ENCODE results near the gene CCDC142.

GRCh38 chr2:74439803-74440377, 42.9 kb downstream of the CCDC142 start:
- no peak for TF ChIP-seq CTCF (IDR thresholded peaks at IDR 0.05)
- TF ChIP-seq POLR2A (IDR thresholded peaks at IDR 0.05) = no peak

All from body of pancreas (tissue), 4 donors.